ENCODE results near the gene ZRSR2.
"Not testable (repeated sequence)": the region's sequence is repeated elsewhere in the genome, so short reads cannot be mapped to it uniquely, and the experiment has no call there.

ZRSR2 gene

GRCh38 chrX:15808254-15808653 lies 18.0 kb downstream of the ZRSR2 start:
- no peak for DNase-seq

GRCh38 chrX:15812192-15812938 lies 22.1 kb downstream of the ZRSR2 start:
- no peak for DNase-seq

- DNase-seq = no peak
These were observed 23.1 kb downstream of the ZRSR2 start for GRCh38 chrX:15813416-15813815.

- DNase-seq = peak; percentile 17
These were observed 24.6 kb downstream of the ZRSR2 start for GRCh38 chrX:15814771-15815365.

- no peak for DNase-seq
These were observed 25.6 kb downstream of the ZRSR2 start for GRCh38 chrX:15815779-15816437.

GRCh38 chrX:15816438-15816809 lies 26.1 kb downstream of the ZRSR2 start:
- DNase-seq = no peak

GRCh38 chrX:15816886-15817285 lies 26.6 kb downstream of the ZRSR2 start:
- DNase-seq = peak; percentile 11

GRCh38 chrX:15820106-15821073 lies 30.1 kb downstream of the ZRSR2 start:
- DNase-seq = no peak

GRCh38 chrX:15822922-15823321 lies 32.6 kb downstream of the ZRSR2 start:
- no peak for DNase-seq

- no peak for DNase-seq
These were observed 35.7 kb downstream of the ZRSR2 start for GRCh38 chrX:15825936-15826335.

GRCh38 chrX:15829217-15829616 lies 38.9 kb downstream of the ZRSR2 start:
- DNase-seq = no peak

- DNase-seq = not testable (repeated sequence)
These were observed 41.1 kb downstream of the ZRSR2 start for GRCh38 chrX:15831347-15831746.

GRCh38 chrX:15834053-15834452 lies 43.8 kb downstream of the ZRSR2 start:
- DNase-seq = peak; percentile 44

GRCh38 chrX:15834827-15835595 lies 44.7 kb downstream of the ZRSR2 start:
- no peak for DNase-seq

- no peak for DNase-seq
These were observed 47.7 kb downstream of the ZRSR2 start for GRCh38 chrX:15838017-15838416.

- DNase-seq = no peak
These were observed 51.7 kb downstream of the ZRSR2 start for GRCh38 chrX:15841853-15842516.

- DNase-seq = no peak
These were observed 53.7 kb downstream of the ZRSR2 start for GRCh38 chrX:15843960-15844359.

GRCh38 chrX:15848576-15848975 lies 58.3 kb downstream of the ZRSR2 start:
- no peak for DNase-seq

GRCh38 chrX:15849555-15849954 lies 59.3 kb downstream of the ZRSR2 start:
- DNase-seq = no peak

GRCh38 chrX:15853586-15854079 lies 63.3 kb downstream of the ZRSR2 start:
- no peak for DNase-seq

GRCh38 chrX:15854080-15854655 lies 63.9 kb downstream of the ZRSR2 start:
- DNase-seq = peak; percentile 45

Measured in suppressor macrophage treated with lipopolysaccharide for 4 hours (primary cell).